SK-N-MC (cell line): ENCODE data around the gene ERC2.
A peak's percentile ranks its signal among the peaks of the same experiment; 100 is the strongest.

Experiments
- DNase-seq: peaks from one replicate; pipeline ENCODE4 v3.0.0-alpha.2; 2011; ENCODE audit warnings: low read depth, low spot score
- H3K27ac ChIP-seq: fragments of 200-600 bp; sonication (generic); 2 replicates; pipeline ENCODE4 v1.5.1; 2016; ENCODE audit warnings: mixed run types
- H3K36me3 ChIP-seq: fragments of 200-600 bp; sonication (generic); 2 replicates; pipeline ENCODE4 v1.6.1; 2017; ENCODE audit warnings: antibody characterized with exemption, low read length, mixed read lengths; ENCODE audit not compliant: insufficient read depth
- H3K4me3 ChIP-seq: fragments of 200-600 bp; sonication (generic); 2 replicates; pipeline ENCODE4 v1.5.1; 2016
- H3K9ac ChIP-seq: fragments of 200-600 bp; sonication (generic); 2 replicates; pipeline ENCODE4 v1.8.0; 2017; ENCODE audit warnings: mixed run types, mixed read lengths; ENCODE audit not compliant: insufficient read length
- H3K9me3 ChIP-seq: fragments of 200-600 bp; sonication (generic); 2 replicates; pipeline ENCODE4 v1.6.1; 2017; ENCODE audit warnings: low read depth, mild to moderate bottlenecking, antibody characterized with exemption, low read length, moderate library complexity, mixed read lengths
- EZH2 ChIP-seq: fragments of 200-600 bp; sonication (generic); IDR thresholded peaks from one replicate; pipeline ENCODE4 v1.6.1; 2017; ENCODE audit warnings: antibody characterized with exemption
- FOXP2 ChIP-seq: optimal IDR thresholded peaks from 2 replicates; pipeline ENCODE3; 2011; ENCODE audit warnings: mild to moderate bottlenecking, moderate library complexity; ENCODE audit not compliant: insufficient read depth; ENCODE audit errors: extremely low read length, control extremely low read depth
- POLR2AphosphoS5 ChIP-seq: IDR thresholded peaks from 2 replicates; pipeline ENCODE4 v1.6.1; 2012; ENCODE audit warnings: mild to moderate bottlenecking, low read depth, low read length, borderline replicate concordance

ERC2 gene

GRCh38 chr3:56477646-56478045, 9.4 kb upstream of the ERC2 start:
- Histone ChIP-seq H3K4me3 (no peak overlapping the region), H3K36me3 (no peaks in the 10 kb centered on the region), H3K9ac (no peak overlapping the region), H3K27ac (no peak overlapping the region), H3K9me3 (no peaks in the 10 kb centered on the region)
- TF ChIP-seq POLR2AphosphoS5 (no peak), FOXP2 (no peak), EZH2 (no peak)
- DNase-seq, result no peak

- no peak overlapping the region for H3K9ac ChIP-seq
- no peaks in the 10 kb centered on the region for H3K9me3 ChIP-seq
- H3K4me3 ChIP-seq, result no peak overlapping the region
- no peaks in the 10 kb centered on the region for H3K36me3 ChIP-seq
- DNase-seq, result no peak
- TF ChIP-seq EZH2, result no peak
- no peak overlapping the region for H3K27ac ChIP-seq
These were observed 8.5 kb upstream of the ERC2 start for GRCh38 chr3:56476771-56477170.

- Histone ChIP-seq H3K4me3 (no peak overlapping the region), H3K27ac (no peak overlapping the region), H3K9ac (no peak overlapping the region), H3K36me3 (no peaks in the 10 kb centered on the region), H3K9me3 (no peaks in the 10 kb centered on the region)
- DNase-seq, result no peak
- TF ChIP-seq EZH2 (no peak), POLR2AphosphoS5 (no peak), FOXP2 (no peak)
These were observed 3.5 kb upstream of the ERC2 start for GRCh38 chr3:56471771-56472170.

GRCh38 chr3:56469141-56469540, 874 bp upstream of the ERC2 start:
- no peak for DNase-seq
- no peak for TF ChIP-seq FOXP2
- TF ChIP-seq EZH2, result no peak
- TF ChIP-seq POLR2AphosphoS5, result no peak
- H3K4me3 ChIP-seq, result no peak overlapping the region

GRCh38 chr3:56467801-56468183, 475 bp downstream of the ERC2 start:
- no peak for DNase-seq
- Histone ChIP-seq H3K9me3 (no peaks in the 10 kb centered on the region), H3K36me3 (no peaks in the 10 kb centered on the region), H3K9ac (peak overlapping the region; percentile 12), H3K4me3 (peak overlapping the region; percentile 75), H3K27ac (no peak overlapping the region)
- TF ChIP-seq POLR2AphosphoS5 (no peak), FOXP2 (no peak), EZH2 (no peak)

More at GRCh38 chr3:56469141-56469540, 874 bp upstream of the ERC2 start:
- H3K27ac ChIP-seq, result no peak overlapping the region
- no peak overlapping the region for H3K9ac ChIP-seq
- H3K36me3 ChIP-seq, result no peaks in the 10 kb centered on the region
- H3K9me3 ChIP-seq, result no peaks in the 10 kb centered on the region

DNA sequence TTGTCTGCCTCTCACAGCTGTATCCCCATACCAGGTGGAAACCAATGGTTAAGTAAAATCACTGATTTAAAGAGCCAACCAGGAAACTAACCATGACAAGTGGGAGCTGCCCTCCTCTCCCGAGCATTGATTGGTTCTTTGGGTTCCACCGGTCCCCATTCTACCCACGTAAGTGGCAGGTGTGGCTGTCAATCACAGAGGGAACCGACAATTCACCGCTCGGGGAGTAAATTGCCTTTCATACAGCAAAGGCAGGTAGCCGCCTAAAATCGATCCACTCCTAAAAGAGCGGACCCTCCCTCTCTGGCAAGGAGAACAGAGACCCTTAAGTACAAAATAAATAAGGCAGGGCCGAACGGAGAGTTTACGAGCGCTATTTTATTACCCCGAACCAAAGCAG, 1.2 kb downstream of the ERC2 start:
- DNase-seq, result no peak
- Histone ChIP-seq H3K4me3 (peak overlapping the region; percentile 75), H3K36me3 (no peaks in the 10 kb centered on the region), H3K9me3 (no peaks in the 10 kb centered on the region), H3K9ac (no peak overlapping the region), H3K27ac (no peak overlapping the region)
- TF ChIP-seq EZH2, result no peak
- no peak for TF ChIP-seq FOXP2
- no peak for TF ChIP-seq POLR2AphosphoS5

DNA sequence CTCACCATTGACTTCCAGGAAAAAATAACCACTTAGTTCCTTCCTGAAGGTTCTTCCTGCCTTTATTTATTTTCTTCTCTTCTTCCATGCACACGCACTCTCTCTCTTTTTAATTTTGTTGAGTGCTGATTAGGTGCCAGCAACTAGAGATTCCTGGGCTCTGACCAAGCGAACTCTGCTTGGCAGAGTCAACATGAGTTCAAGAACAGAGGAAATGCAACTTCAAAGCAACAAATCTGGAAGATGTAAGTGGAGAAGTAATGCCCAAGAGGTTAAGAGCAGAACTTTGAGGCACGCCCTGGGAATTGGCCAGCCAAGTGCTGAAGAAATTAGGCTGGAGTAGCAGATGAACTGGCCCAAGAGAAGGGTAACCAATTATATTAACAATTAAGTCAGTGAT, 8.5 kb downstream of the ERC2 start:
- Histone ChIP-seq H3K27ac (no peak overlapping the region), H3K9ac (no peak overlapping the region), H3K9me3 (no peaks in the 10 kb centered on the region), H3K36me3 (no peaks in the 10 kb centered on the region), H3K4me3 (no peak overlapping the region)
- DNase-seq, result no peak
- TF ChIP-seq EZH2, result no peak
- TF ChIP-seq FOXP2, result no peak
- TF ChIP-seq POLR2AphosphoS5, result no peak

GRCh38 chr3:56459104-56459496, 9.2 kb downstream of the ERC2 start:
- no peak for TF ChIP-seq FOXP2
- TF ChIP-seq POLR2AphosphoS5, result no peak
- no peak for TF ChIP-seq EZH2
- Histone ChIP-seq H3K9ac (no peak overlapping the region), H3K9me3 (no peaks in the 10 kb centered on the region), H3K36me3 (no peaks in the 10 kb centered on the region), H3K27ac (no peak overlapping the region), H3K4me3 (no peak overlapping the region)
- DNase-seq, result no peak

GRCh38 chr3:56458496-56459103, 9.7 kb downstream of the ERC2 start:
- Histone ChIP-seq H3K36me3 (no peaks in the 10 kb centered on the region), H3K9me3 (no peaks in the 10 kb centered on the region), H3K27ac (no peak overlapping the region), H3K4me3 (no peak overlapping the region), H3K9ac (no peak overlapping the region)
- TF ChIP-seq POLR2AphosphoS5 (no peak), EZH2 (no peak), FOXP2 (no peak)
- no peak for DNase-seq

DNA sequence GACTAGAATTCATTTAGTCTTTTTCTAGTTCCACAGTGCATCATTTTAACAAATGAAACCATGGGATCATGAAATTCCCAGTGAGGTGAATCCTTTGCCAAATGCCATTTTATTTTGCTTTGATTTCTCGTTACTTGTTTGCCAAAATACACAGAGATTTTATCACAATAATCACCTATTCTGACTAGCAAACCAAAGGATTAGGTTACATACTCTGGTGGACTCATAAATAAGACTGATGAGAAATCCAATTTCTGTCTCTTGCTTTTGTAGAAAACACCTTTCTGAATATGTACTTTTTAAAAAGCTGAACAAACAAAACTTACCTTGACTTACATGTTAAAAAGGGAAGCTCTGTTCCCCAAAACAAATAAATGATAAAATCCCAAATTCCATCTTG, 12.2 kb downstream of the ERC2 start:
- H3K27ac ChIP-seq, result no peak overlapping the region
- no peak overlapping the region for H3K9ac ChIP-seq
- no peak for TF ChIP-seq FOXP2
- TF ChIP-seq EZH2, result no peak
- no peak for TF ChIP-seq POLR2AphosphoS5
- no peak for DNase-seq
- H3K36me3 ChIP-seq, result no peaks in the 10 kb centered on the region
- H3K9me3 ChIP-seq, result no peaks in the 10 kb centered on the region
- no peak overlapping the region for H3K4me3 ChIP-seq
